Endothelial cell of umbilical vein (primary cell): ENCODE data around the gene RMRP. TPM values are rescaled to one million over a fixed set of nuclear protein-coding genes. Genes with fewer than 3 reads are reported as not detected.

Source experiments
- BruUV-seq: library from RNA; stranded (reverse); fragments of 400-500 nt; replicated peaks from 2 replicates; lab custom pipeline; 2021; lab: Mats Ljungman, UMichigan
- CTCF ChIA-PET: fragments of 300-600, 350-600 bp; sonication (Branson Sonifier 250); formaldehyde crosslinking; loops from one replicate; lab custom pipeline; 2021; ENCODE audit warnings: antibody characterized with exemption, inconsistent platforms; lab: Charles Lee
- POLR2A ChIA-PET: fragments of 300-600, 350-600 bp; sonication (Branson Sonifier 250); formaldehyde crosslinking; loops from one replicate; lab custom pipeline; 2021; ENCODE audit warnings: antibody characterized with exemption, inconsistent platforms; lab: Charles Lee
- DNase-seq: peaks from one replicate; pipeline ENCODE4 v3.0.0-alpha.2; 2011; ENCODE audit warnings: low read depth, low spot score
- FAIRE-seq: peaks from 2 replicates; lab custom pipeline; 2011; peaks lifted over from hg19 to GRCh38; lab: Jason Lieb, UNC
- H2AFZ ChIP-seq: 2 replicates; pipeline ENCODE4 v1.6.0; 2012; ENCODE audit warnings: low read depth, low read length, control low read depth, inconsistent platforms
- H3K27ac ChIP-seq: 2 replicates; pipeline ENCODE4 v1.5.1; 2011; ENCODE audit warnings: low read depth, mild to moderate bottlenecking, control low read depth, low read length, moderate library complexity; ENCODE audit not compliant: insufficient read depth
- H3K27me3 ChIP-seq, 2 experiments: 2 replicates each; pipeline versions ENCODE4 v1.6.0 to v1.6.1; 2011; ENCODE audit warnings: low read length in 2 of 2, mixed read lengths in 1 of 2; ENCODE audit not compliant: control insufficient read depth in 2 of 2, insufficient read depth in 2 of 2
- H3K36me3 ChIP-seq, 2 experiments: 2 replicates in 1 of 2; 3 replicates in 1 of 2; pipeline ENCODE4 v1.5.1; 2011; ENCODE audit warnings: low read length in 2 of 2, mild to moderate bottlenecking in 1 of 2, moderate library complexity in 1 of 2; ENCODE audit not compliant: control insufficient read depth in 2 of 2, insufficient read depth in 2 of 2; ENCODE audit errors: extremely low read depth in 1 of 2
- H3K4me1 ChIP-seq: 3 replicates; pipeline ENCODE4 v1.5.1; 2011; ENCODE audit warnings: mild to moderate bottlenecking, low read length; ENCODE audit not compliant: control insufficient read depth, insufficient read depth; ENCODE audit errors: extremely low read depth
- H3K4me2 ChIP-seq: 2 replicates; pipeline ENCODE4 v1.6.1; 2011; ENCODE audit warnings: low read length, control low read depth, mixed read lengths; ENCODE audit not compliant: insufficient read depth
- H3K4me3 ChIP-seq, 3 experiments: fragments of 200-600 bp in 1 of 3; sonication (generic), shearing (Covaris generic) in 1 of 3; replicated peaks in 1 of 3; 2 replicates each; pipeline ENCODE4 v1.5.1; 2011 to 2016; ENCODE audit warnings: control low read depth in 3 of 3, low read length in 3 of 3, mild to moderate bottlenecking in 2 of 3, inconsistent platforms in 1 of 3, low read depth in 1 of 3, moderate library complexity in 1 of 3; ENCODE audit not compliant: insufficient read depth in 1 of 3
- H3K79me2 ChIP-seq: 2 replicates; pipeline ENCODE4 v1.6.0; 2012; ENCODE audit warnings: low read length, inconsistent platforms; ENCODE audit not compliant: control insufficient read depth, insufficient read depth
- H3K9ac ChIP-seq: replicated peaks from 2 replicates; pipeline ENCODE3; 2011; ENCODE audit warnings: low read length, control low read depth; ENCODE audit not compliant: insufficient read depth; ENCODE audit errors: extremely low read depth
- H3K9me1 ChIP-seq: replicated peaks from 3 replicates; pipeline ENCODE4 v1.6.0; 2011; ENCODE audit warnings: mild to moderate bottlenecking, low read length; ENCODE audit not compliant: control insufficient read depth, insufficient read depth; ENCODE audit errors: extremely low read depth
- H3K9me3 ChIP-seq: replicated peaks from 2 replicates; pipeline ENCODE4 v1.5.1; 2012; ENCODE audit warnings: low read length, inconsistent platforms; ENCODE audit not compliant: control insufficient read depth, insufficient read depth
- H4K20me1 ChIP-seq: replicated peaks from 2 replicates; pipeline ENCODE3; 2011; ENCODE audit warnings: mild to moderate bottlenecking, low read length; ENCODE audit not compliant: control insufficient read depth, insufficient read depth; ENCODE audit errors: extremely low read depth
- CTCF ChIP-seq, 2 donors: IDR thresholded peaks; 1 replicate in 1 of 2; 2 replicates in 1 of 2; pipeline ENCODE4 v1.5.1; 2011; ENCODE audit warnings: low read length in 2 of 2, mild to moderate bottlenecking in 2 of 2, moderate library complexity in 2 of 2, control low read depth in 1 of 2, inconsistent platforms in 1 of 2, low read depth in 1 of 2; ENCODE audit not compliant: insufficient read depth in 1 of 2; ENCODE audit errors: extremely low read depth in 1 of 2
- EZH2 ChIP-seq: IDR thresholded peaks from 2 replicates; pipeline ENCODE4 v1.6.1; 2012; ENCODE audit warnings: borderline replicate concordance, low read depth, mild to moderate bottlenecking, moderate library complexity, low read length, inconsistent platforms; ENCODE audit not compliant: severe bottlenecking
- FOS ChIP-seq: IDR thresholded peaks from 2 replicates; pipeline ENCODE4 v1.6.1; 2011; ENCODE audit warnings: mild to moderate bottlenecking, low read length, moderate library complexity, borderline replicate concordance; ENCODE audit not compliant: insufficient read depth
- GATA2 ChIP-seq: IDR thresholded peaks from 2 replicates; pipeline ENCODE4 v1.7.0; 2011; ENCODE audit warnings: low read depth, mild to moderate bottlenecking, moderate library complexity, mixed read lengths, low read length; ENCODE audit not compliant: insufficient read length, insufficient read depth
- JUN ChIP-seq: IDR thresholded peaks from 2 replicates; pipeline ENCODE4 v1.6.1; 2011; ENCODE audit warnings: borderline replicate concordance, low read depth; ENCODE audit not compliant: insufficient read length, insufficient read depth
- MAX ChIP-seq: IDR thresholded peaks from 2 replicates; pipeline ENCODE4 v1.6.1; 2011; ENCODE audit not compliant: insufficient read depth, insufficient read length
- POLR2A ChIP-seq: IDR thresholded peaks from 2 replicates; pipeline ENCODE4 v1.6.1; 2012; ENCODE audit warnings: low read depth, mild to moderate bottlenecking, control low read depth, low read length
- dilution Hi-C: fragments of 300-500 bp; cut with MboI; formaldehyde crosslinking; loops from one replicate; pipeline ENCODE4 v1.15.0; 2019; ENCODE audit warnings: low sequenced_read_pairs; ENCODE audit not compliant: extremely low pct_ligation_motif_present
- intact Hi-C: fragments of 100-400 bp; cut with micrococcal nuclease; formaldehyde crosslinking; loops from one replicate; pipeline ENCODE4 v1.10.0; 2022
- polyA plus RNA-seq, 4 experiments: library from polyadenylated mRNA; depleted of rRNA in 3 of 4; stranded (reverse) in 3 of 4; unstranded in 1 of 4; fragments of >200 nt; gene quantifications; 2 replicates each; pipeline versions ENCODE4 v1.2.1 to v1.2.3, GENCODE V29; 2011 to 2012; ENCODE audit warnings: missing spikeins in 1 of 4
- total RNA-seq: library from RNA; stranded (reverse); gene quantifications from 2 replicates; pipeline ENCODE4 v1.2.3, GENCODE V29; 2021

The RMRP gene
- total and polyA plus RNA-seq, 2 donors (not counting 3 experiments of a cell fraction or from before 2014, with no cell fraction given), result 19,118 TPM; not detected in 1

DNA sequence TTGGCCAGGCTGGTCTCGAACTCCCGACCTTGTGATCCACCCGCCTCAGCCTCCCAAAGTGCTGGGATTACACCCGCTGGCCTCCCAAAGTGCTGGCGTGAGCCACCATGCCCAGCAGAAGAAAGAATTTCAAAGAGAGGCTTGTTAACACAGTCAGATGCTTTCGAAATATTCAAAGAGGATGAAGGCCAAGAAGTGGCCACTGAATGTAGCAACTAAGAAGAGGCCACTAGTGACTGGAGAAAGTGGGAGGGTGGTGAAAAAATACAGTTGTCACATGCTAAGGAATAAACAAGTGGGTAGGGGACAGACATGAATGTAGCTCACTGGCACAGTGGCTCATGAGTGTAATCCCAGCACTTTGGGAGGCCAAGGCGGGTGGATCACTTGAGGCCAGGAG is 44.9 kb upstream of the RMRP start:
- BruUV-seq, result no TSS peak
- H3K79me2 ChIP-seq, result no peaks in the 10 kb centered on the region
- DNase-seq (no peak), FAIRE-seq (no peak)
- H3K27ac ChIP-seq, result no peak overlapping the region
- H3K9me3 ChIP-seq, result no peaks in the 10 kb centered on the region
- H3K4me1 ChIP-seq, result no peaks in the 10 kb centered on the region
- H2AFZ ChIP-seq, result no peak overlapping the region
- no peak overlapping the region for H3K4me3 ChIP-seq
- H3K9me1 ChIP-seq, result no peaks in the 10 kb centered on the region
- H3K27me3 ChIP-seq, result no peaks in the 10 kb centered on the region
- ChIA-PET POLR2A (no interaction called here), CTCF (no interaction called here)
- no peak overlapping the region for H3K4me2 ChIP-seq
- H3K9ac ChIP-seq, result no peak overlapping the region
- no peaks in the 10 kb centered on the region for H4K20me1 ChIP-seq
- TF ChIP-seq GATA2 (no peak), FOS (no peak), MAX (no peak), POLR2A (no peak), JUN (no peak), EZH2 (no peak), CTCF (IDR thresholded peaks at IDR 0.05; ENCODE audit: extremely low read depth in 1 of 2, insufficient read depth in 1 of 2, low read depth in 1 of 2, low read length in 2 of 2) (no peak)
- peaks cover 66 to 95% of the 10 kb centered on the region in 2 experiments for H3K36me3 ChIP-seq
- dilution Hi-C loops (no loop called here), intact Hi-C loops (no loop called here)
